Measurements from ENCODE around the gene FAM149A. TPM values are rescaled to one million over a fixed set of nuclear protein-coding genes. Genes with fewer than 3 reads are reported as not detected.

The FAM149A gene
- total and polyA plus RNA-seq, 4 donors, result 12.0 to 27.1 (median 15.0) TPM

GRCh38 chr4:186068581-186069348, 35.7 kb upstream of the FAM149A start, which contains the start of gene TLR3:
Gene TLR3 (plus strand): TSS chr4:186069156. CDS start chr4:186076620, 7,464 bp downstream.
- WGBS, result 2% methylated on average over 12 of the region's 12 CpGs
- Histone ChIP-seq H3K9me3 (ENCODE audit: control insufficient read depth in 4 of 4, low read length in 3 of 4) (no peaks in the 10 kb centered on the region), H3K4me3 (ENCODE audit: low read depth in 1 of 3, low read length in 3 of 3) (peak within 1 kb of the TSS; percentile 62 to 98 (median 89)), H3K27ac (ENCODE audit: low read depth in 1 of 2, low read length in 2 of 2) (peak within 1 kb of the TSS; percentile 64 to 83), H3K27me3 (ENCODE audit: control insufficient read depth in 4 of 4, insufficient read depth in 4 of 4, low read length in 3 of 4) (no peaks in the 10 kb centered on the region), H3K9ac (ENCODE audit: low read depth in 1 of 2, low read length in 2 of 2) (peak within 1 kb of the TSS; percentile 34 to 99), H3K36me3 (ENCODE audit: control insufficient read depth in 4 of 4, insufficient read depth in 3 of 4, low read depth in 1 of 4, low read length in 3 of 4) (no peaks in the 10 kb centered on the region), H3K4me1 (ENCODE audit: control insufficient read depth in 4 of 4, insufficient read depth in 4 of 4, low read length in 3 of 4) (peaks cover 0 to 13% (median 8%) of the 10 kb centered on the region in 4 donors)
- no peak for TF ChIP-seq FOXA2 (IDR thresholded peaks at IDR 0.05)
- no peak for TF ChIP-seq RXRA (IDR thresholded peaks at IDR 0.05)
- peak in 1 of 2 donors; percentile 12 for TF ChIP-seq HNF4A (conservative IDR thresholded peaks at IDR 0.05)
- no peak for TF ChIP-seq GABPA (IDR thresholded peaks at IDR 0.05 in 1 of 2, conservative IDR thresholded peaks at IDR 0.05 in 1 of 2)
- TF ChIP-seq TAF1 (conservative IDR thresholded peaks at IDR 0.05), result no peak
- TF ChIP-seq, protein P1, sequence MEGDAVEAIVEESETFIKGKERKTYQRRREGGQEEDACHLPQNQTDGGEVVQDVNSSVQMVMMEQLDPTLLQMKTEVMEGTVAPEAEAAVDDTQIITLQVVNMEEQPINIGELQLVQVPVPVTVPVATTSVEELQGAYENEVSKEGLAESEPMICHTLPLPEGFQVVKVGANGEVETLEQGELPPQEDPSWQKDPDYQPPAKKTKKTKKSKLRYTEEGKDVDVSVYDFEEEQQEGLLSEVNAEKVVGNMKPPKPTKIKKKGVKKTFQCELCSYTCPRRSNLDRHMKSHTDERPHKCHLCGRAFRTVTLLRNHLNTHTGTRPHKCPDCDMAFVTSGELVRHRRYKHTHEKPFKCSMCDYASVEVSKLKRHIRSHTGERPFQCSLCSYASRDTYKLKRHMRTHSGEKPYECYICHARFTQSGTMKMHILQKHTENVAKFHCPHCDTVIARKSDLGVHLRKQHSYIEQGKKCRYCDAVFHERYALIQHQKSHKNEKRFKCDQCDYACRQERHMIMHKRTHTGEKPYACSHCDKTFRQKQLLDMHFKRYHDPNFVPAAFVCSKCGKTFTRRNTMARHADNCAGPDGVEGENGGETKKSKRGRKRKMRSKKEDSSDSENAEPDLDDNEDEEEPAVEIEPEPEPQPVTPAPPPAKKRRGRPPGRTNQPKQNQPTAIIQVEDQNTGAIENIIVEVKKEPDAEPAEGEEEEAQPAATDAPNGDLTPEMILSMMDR (IDR thresholded peaks at IDR 0.05; ENCODE audit: low read depth, low read length, missing input control), result no peak
- TF ChIP-seq YY1 (IDR thresholded peaks at IDR 0.05), result peak; percentile 50
- TF ChIP-seq RAD21 (IDR thresholded peaks at IDR 0.05), result no peak
- no peak for TF ChIP-seq HNF4G (IDR thresholded peaks at IDR 0.05)
- no peak for TF ChIP-seq ZBTB33 (IDR thresholded peaks at IDR 0.05)
- no peak for TF ChIP-seq FOXA1 (IDR thresholded peaks at IDR 0.05)
- no peak for TF ChIP-seq MAX (IDR thresholded peaks at IDR 0.05)
- TF ChIP-seq JUND (IDR thresholded peaks at IDR 0.05), result no peak
- no peak for TF ChIP-seq REST (IDR thresholded peaks at IDR 0.05)
- DNase-seq (ENCODE audit: low spot score), result no peak

GRCh38 chr4:186069729-186070128, 34.8 kb upstream of the FAM149A start:
- Histone ChIP-seq H3K9ac (ENCODE audit: low read depth in 1 of 2, low read length in 2 of 2) (peak overlapping the region; percentile 34 to 99), H3K27ac (ENCODE audit: low read depth in 1 of 2, low read length in 2 of 2) (no peak overlapping the region), H3K27me3 (ENCODE audit: control insufficient read depth in 4 of 4, insufficient read depth in 4 of 4, low read length in 3 of 4) (no peaks in the 10 kb centered on the region)

More at GRCh38 chr4:186069729-186070128, 34.8 kb upstream of the FAM149A start:
- WGBS, result 53% methylated on average over 4 of the region's 4 CpGs
- Histone ChIP-seq H3K4me1 (ENCODE audit: control insufficient read depth in 4 of 4, insufficient read depth in 4 of 4, low read length in 3 of 4) (peaks cover 0 to 13% (median 8%) of the 10 kb centered on the region in 4 donors), H3K4me3 (ENCODE audit: low read depth in 1 of 3, low read length in 3 of 3) (peak overlapping the region; percentile 20 to 98 (median 62)), H3K9me3 (ENCODE audit: control insufficient read depth in 4 of 4, low read length in 3 of 4) (no peaks in the 10 kb centered on the region), H3K36me3 (ENCODE audit: control insufficient read depth in 4 of 4, insufficient read depth in 3 of 4, low read depth in 1 of 4, low read length in 3 of 4) (no peaks in the 10 kb centered on the region)
- no peak for DNase-seq (ENCODE audit: low spot score)
- TF ChIP-seq, protein P1 (IDR thresholded peaks at IDR 0.05; ENCODE audit: low read depth, low read length, missing input control), result no peak
- TF ChIP-seq ZBTB33 (IDR thresholded peaks at IDR 0.05) (no peak), EGR1 (IDR thresholded peaks at IDR 0.05; ENCODE audit: low read depth in 2 of 2) (no peak)

Data from liver (tissue), 9 donors.